Measurements from ENCODE around the gene MRFAP1. TPM values are rescaled to one million over a fixed set of nuclear protein-coding genes. Genes with fewer than 3 reads are reported as not detected.
"Not testable (repeated sequence)": the region's sequence is repeated elsewhere in the genome, so short reads cannot be mapped to it uniquely, and the experiment has no call there.

MRFAP1 gene
- total RNA-seq, 2 donors from 2014 or later = 214 to 274 TPM

DNA sequence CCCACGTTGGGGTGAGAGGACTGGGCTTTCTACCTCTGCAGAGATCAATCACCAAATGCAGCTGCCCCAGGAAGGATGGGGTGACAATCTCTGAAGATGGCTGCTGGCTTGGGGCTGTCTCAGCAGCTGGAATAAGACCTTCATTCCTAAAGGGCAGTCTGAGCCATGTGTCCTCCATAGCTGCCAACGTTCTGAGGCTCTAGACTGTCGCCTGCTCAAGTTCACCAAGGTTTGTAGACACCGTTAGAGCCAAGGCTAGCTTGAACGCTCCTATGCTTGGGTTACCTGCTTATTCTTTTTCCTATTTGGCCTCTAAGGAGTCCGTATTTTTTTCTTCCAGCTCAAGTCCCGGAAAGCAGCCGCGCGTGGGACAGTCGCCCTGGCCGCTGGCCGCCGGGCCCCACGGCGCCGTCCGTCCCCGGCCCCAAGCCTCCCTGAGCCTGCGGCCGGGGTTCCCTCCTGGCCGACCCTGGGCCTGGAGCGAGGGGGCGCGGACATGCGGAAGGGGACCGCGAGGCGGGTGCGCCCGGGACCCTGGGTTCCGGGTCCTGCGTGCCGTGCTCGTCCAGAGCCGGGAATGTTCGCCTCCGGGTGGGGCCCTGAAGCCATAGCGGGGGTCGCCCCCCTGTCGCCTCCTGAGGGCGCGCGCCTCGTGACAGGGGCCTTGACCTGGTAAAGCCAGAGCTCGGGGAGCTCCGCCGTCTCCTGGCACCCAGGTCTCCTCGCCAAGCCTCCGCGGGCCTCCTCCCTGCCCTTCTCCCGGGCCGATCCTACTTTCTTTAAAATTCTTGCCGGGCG is 23.3 kb downstream of the MRFAP1 start:
- Histone ChIP-seq H3K4me3 (no peak overlapping the region), H3K9me3 (no peaks in the 10 kb centered on the region), H3K9ac (ENCODE audit: low read depth in 2 of 2, low read length in 2 of 2) (peak overlapping the region in 1 of 2 donors; percentile 24), H3K4me1 (no peaks in the 10 kb centered on the region), H3K27me3 (peaks cover 14% of the 10 kb centered on the region), H3K36me3 (no peaks in the 10 kb centered on the region), H3K27ac (no peak overlapping the region)
- no peak for DNase-seq
- TF ChIP-seq, protein P1, sequence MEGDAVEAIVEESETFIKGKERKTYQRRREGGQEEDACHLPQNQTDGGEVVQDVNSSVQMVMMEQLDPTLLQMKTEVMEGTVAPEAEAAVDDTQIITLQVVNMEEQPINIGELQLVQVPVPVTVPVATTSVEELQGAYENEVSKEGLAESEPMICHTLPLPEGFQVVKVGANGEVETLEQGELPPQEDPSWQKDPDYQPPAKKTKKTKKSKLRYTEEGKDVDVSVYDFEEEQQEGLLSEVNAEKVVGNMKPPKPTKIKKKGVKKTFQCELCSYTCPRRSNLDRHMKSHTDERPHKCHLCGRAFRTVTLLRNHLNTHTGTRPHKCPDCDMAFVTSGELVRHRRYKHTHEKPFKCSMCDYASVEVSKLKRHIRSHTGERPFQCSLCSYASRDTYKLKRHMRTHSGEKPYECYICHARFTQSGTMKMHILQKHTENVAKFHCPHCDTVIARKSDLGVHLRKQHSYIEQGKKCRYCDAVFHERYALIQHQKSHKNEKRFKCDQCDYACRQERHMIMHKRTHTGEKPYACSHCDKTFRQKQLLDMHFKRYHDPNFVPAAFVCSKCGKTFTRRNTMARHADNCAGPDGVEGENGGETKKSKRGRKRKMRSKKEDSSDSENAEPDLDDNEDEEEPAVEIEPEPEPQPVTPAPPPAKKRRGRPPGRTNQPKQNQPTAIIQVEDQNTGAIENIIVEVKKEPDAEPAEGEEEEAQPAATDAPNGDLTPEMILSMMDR (IDR thresholded peaks at IDR 0.05) = no peak
- intact Hi-C loops (cut with DNase I) = no loop called here

DNA sequence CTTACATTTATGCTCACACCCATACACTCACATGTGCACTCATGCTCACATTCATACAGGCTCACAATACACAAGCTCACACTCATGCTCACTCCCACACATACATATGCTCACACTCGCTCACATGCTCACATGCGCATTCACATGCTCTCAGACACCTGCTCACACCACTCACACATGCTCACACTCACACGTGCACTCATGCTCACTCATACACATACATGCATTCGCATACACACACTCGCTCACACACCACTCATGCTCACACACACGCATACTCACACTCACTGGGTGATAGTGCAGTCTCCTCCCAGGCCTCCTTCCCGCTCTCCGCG is 24.8 kb downstream of the MRFAP1 start:
- intact Hi-C loops (cut with DNase I) = no loop called here
- TF ChIP-seq, protein P1 (IDR thresholded peaks at IDR 0.05) = no peak

DNA sequence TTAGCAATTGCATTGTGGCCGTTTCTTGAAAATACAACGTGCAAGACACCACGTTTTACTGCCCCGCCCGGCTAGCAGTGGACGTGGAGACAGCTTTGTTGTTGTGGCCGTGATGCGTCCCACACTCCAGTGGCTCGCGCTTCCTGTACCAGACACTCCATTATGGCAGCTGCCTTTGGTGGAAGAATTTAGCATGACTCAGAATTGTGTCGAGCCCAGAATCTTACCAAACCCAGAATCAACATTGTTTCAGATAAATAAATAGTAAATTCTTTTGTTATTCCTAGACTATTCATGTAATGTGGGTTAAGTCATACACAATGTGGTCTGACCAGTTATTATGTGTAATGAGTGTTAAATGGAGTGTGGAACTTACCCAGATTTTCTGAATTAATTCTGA is 27.9 kb downstream of the MRFAP1 start:
- no peaks in the 10 kb centered on the region for H3K36me3 ChIP-seq
- H3K27me3 ChIP-seq = peaks cover 12% of the 10 kb centered on the region
- TF ChIP-seq, protein P1 (IDR thresholded peaks at IDR 0.05) = no peak
- H3K4me1 ChIP-seq = no peaks in the 10 kb centered on the region
- no peaks in the 10 kb centered on the region for H3K9me3 ChIP-seq
- no peak overlapping the region for H3K27ac ChIP-seq
- no peak for DNase-seq
- H3K4me3 ChIP-seq = no peak overlapping the region
- H3K9ac ChIP-seq (ENCODE audit: low read depth in 2 of 2, low read length in 2 of 2) = no peak overlapping the region
- intact Hi-C loops (cut with DNase I) = no loop called here

More for the DNA sequence above, 24.8 kb downstream of the MRFAP1 start:
- no peak overlapping the region for H3K4me3 ChIP-seq
- no peak overlapping the region for H3K27ac ChIP-seq
- H3K9me3 ChIP-seq = no peaks in the 10 kb centered on the region
- no peaks in the 10 kb centered on the region for H3K4me1 ChIP-seq
- no peaks in the 10 kb centered on the region for H3K36me3 ChIP-seq
- peaks cover 14% of the 10 kb centered on the region for H3K27me3 ChIP-seq
- no peak for DNase-seq
- H3K9ac ChIP-seq (ENCODE audit: low read depth in 2 of 2, low read length in 2 of 2) = no peak overlapping the region

DNA sequence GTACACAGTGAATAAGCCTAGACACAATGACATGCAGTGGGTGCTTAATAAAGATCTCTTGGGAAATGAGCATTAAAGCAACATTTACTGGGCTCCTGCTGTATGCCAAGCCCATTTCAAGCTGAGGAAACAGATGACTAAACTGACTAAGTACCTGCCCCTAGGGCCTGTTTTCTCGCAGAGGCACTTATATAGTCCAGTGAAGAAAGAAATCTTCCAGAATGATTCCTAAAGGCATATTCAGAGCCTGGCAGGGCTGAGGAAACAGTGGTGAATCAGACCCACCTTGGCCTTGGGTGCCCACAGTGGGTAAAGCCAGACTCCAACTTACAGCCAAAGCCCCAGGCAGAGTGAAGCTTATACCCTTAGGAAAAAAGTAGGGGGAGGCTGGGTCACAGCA is 31.2 kb downstream of the MRFAP1 start:
- Histone ChIP-seq H3K9me3 (no peaks in the 10 kb centered on the region), H3K36me3 (no peaks in the 10 kb centered on the region), H3K9ac (ENCODE audit: low read depth in 2 of 2, low read length in 2 of 2) (no peak overlapping the region), H3K27me3 (no peaks in the 10 kb centered on the region), H3K4me3 (no peak overlapping the region), H3K4me1 (peaks cover 8% of the 10 kb centered on the region), H3K27ac (no peak overlapping the region)
- TF ChIP-seq, protein P1 (IDR thresholded peaks at IDR 0.05) = no peak
- DNase-seq = no peak
- intact Hi-C loops (cut with DNase I) = no loop called here

DNA sequence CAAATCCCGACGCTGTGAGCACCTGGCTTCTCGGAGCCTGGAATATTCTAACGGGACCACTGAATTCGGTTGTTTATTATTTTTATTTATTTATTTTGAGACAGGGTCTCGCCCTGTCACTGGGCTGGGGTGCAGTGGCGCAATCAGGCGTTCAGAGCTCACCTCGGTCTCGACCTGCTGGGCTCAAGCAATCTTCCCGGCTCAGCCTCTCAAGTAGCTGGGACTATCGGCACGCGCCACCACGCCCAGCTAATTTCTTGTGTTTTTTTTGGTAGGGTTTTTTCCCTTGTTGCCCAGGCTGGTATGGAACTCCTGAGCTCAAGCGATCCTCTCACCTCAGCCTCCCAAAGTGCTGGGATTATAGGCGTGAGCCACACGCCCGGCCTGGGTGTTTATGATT is 31.6 kb downstream of the MRFAP1 start:
- H3K9ac ChIP-seq (ENCODE audit: low read depth in 2 of 2, low read length in 2 of 2) = no peak overlapping the region
- no peaks in the 10 kb centered on the region for H3K27me3 ChIP-seq
- TF ChIP-seq, protein P1 (IDR thresholded peaks at IDR 0.05) = no peak
- intact Hi-C loops (cut with DNase I) = no loop called here
- H3K27ac ChIP-seq = no peak overlapping the region
- DNase-seq = no peak
- no peak overlapping the region for H3K4me3 ChIP-seq
- H3K4me1 ChIP-seq = peaks cover 8% of the 10 kb centered on the region
- H3K9me3 ChIP-seq = no peaks in the 10 kb centered on the region
- H3K36me3 ChIP-seq = no peaks in the 10 kb centered on the region

DNA sequence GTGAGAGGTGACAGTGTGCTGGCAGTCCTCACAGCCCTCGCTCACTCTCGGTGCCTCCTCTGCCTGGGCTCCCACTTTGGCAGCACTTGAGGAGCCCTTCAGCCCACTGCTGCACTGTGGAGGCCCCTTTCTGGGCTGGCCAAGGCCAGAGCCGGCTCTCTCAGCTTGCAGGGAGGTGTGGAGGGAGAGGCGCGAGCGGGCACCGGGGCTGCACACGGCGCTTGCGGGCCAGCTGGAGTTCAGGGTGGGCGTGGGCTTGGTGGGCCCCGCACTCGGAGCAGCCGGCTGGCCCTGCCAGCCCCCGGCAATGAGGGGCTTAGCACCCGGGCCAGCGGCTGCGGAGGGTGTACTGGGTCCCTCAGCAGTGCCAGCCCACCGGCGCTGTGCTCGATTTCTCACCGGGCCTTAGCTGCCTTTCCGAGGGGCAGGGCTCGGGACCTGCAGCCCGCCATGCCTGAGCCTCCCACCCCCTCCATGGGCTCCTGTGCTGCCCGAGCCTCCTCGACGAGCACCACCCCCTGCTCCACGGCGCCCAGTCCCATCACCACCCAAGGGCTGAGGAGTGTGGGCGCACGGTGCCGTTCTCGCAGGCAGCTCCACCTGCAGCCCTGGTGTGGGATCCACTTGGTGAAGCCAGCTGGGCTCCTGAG is 32.2 kb downstream of the MRFAP1 start:
- intact Hi-C loops (cut with DNase I); H3K9ac ChIP-seq (ENCODE audit: low read depth in 2 of 2, low read length in 2 of 2); H3K36me3 ChIP-seq; H3K4me1 ChIP-seq; H3K4me3 ChIP-seq; H3K27ac ChIP-seq; DNase-seq; H3K27me3 ChIP-seq; H3K9me3 ChIP-seq: not testable (repeated sequence)

DNA sequence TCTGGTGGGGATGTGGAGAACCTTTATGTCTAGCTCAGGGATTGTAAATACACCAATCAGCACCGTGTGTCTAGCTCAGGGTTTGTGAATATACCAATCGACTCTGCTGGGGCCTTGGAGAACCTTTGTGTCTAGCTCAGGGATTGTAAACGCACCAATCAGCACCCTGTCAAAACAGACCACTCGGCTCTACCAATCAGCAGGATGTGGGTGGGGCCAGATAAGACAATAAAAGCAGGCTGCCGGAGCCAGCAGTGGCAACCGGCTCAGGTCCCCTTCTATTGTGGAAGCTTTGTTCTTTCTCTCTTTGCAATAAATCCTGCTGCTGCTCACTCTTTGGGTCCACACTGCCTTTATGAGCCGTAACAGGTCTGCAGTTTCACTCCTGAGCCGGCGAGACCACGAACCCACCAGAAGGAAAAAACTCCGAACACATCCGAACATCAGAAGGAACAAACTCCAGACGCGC is 32.7 kb downstream of the MRFAP1 start:
- H3K9me3 ChIP-seq; H3K4me1 ChIP-seq; intact Hi-C loops (cut with DNase I); H3K36me3 ChIP-seq; H3K27me3 ChIP-seq: not testable (repeated sequence)
- Histone ChIP-seq H3K27ac (peak overlapping the region; percentile 89), H3K9ac (ENCODE audit: low read depth in 2 of 2, low read length in 2 of 2) (peak overlapping the region; percentile 8 to 59), H3K4me3 (peak overlapping the region; percentile 78)
- DNase-seq = peak; percentile 57

Measured in colonic mucosa (tissue), 4 donors.